Natural killer cell (primary cell): ENCODE measurements around the gene TMC4. TPM values are rescaled to one million over a fixed set of nuclear protein-coding genes. Genes with fewer than 3 reads are reported as not detected.

ENCODE experiments used
- ATAC-seq, 3 donors: fragments of 150-1000 bp in 2 of 3; fragments of 200-7000 bp in 1 of 3; cut with Tn5 transposase; 1 replicate in 1 of 3; 2 replicates in 2 of 3; pipeline ENCODE4 v1.10.0; 2021; ENCODE audit warnings: mild to moderate bottlenecking in 2 of 3, moderate library complexity in 2 of 3
- DNase-seq, 2 donors: peaks; one replicate each; pipeline versions ENCODE4 v3.0.0 to v3.0.0-alpha.2; 2013 to 2021; ENCODE audit warnings: mixed read lengths in 1 of 2
- H3K27ac ChIP-seq: one replicate; pipeline ENCODE4 v1.5.1; 2013; ENCODE audit warnings: mild to moderate bottlenecking, low read length
- H3K27me3 ChIP-seq: one replicate; pipeline ENCODE4 v1.6.1; 2013; ENCODE audit warnings: low read length; ENCODE audit not compliant: control insufficient read depth, insufficient read depth
- H3K36me3 ChIP-seq: one replicate; pipeline ENCODE4 v1.6.1; 2013; ENCODE audit warnings: low read length; ENCODE audit not compliant: control insufficient read depth, insufficient read depth
- H3K4me1 ChIP-seq: one replicate; pipeline ENCODE4 v1.6.1; 2013; ENCODE audit warnings: low read length; ENCODE audit not compliant: control insufficient read depth, insufficient read depth
- H3K4me3 ChIP-seq: one replicate; pipeline ENCODE4 v1.5.1; 2013; ENCODE audit warnings: low read length
- H3K9me3 ChIP-seq: one replicate; pipeline ENCODE4 v1.6.1; 2013; ENCODE audit warnings: low read length; ENCODE audit not compliant: control insufficient read depth, insufficient read depth
- H3K27ac Mint-ChIP-seq, 2 donors: one replicate each; pipeline ENCODE4 v1.8.0; 2022; ENCODE audit warnings: mild to moderate bottlenecking in 2 of 2, mixed read lengths in 2 of 2, moderate library complexity in 1 of 2
- H3K27me3 Mint-ChIP-seq, 2 donors: one replicate each; pipeline ENCODE4 v1.8.0; 2022; ENCODE audit warnings: low read depth in 2 of 2, mixed read lengths in 2 of 2
- H3K36me3 Mint-ChIP-seq: one replicate; pipeline ENCODE4 v1.8.0; 2022; ENCODE audit warnings: mixed read lengths
- H3K4me1 Mint-ChIP-seq, 2 donors: one replicate each; pipeline ENCODE4 v1.8.0; 2022; ENCODE audit warnings: mixed read lengths in 2 of 2
- H3K4me3 Mint-ChIP-seq: one replicate; pipeline ENCODE4 v1.8.0; 2022; ENCODE audit warnings: mild to moderate bottlenecking, moderate library complexity, mixed read lengths
- H3K9me3 Mint-ChIP-seq, 2 donors: one replicate each; pipeline ENCODE4 v1.8.0; 2022; ENCODE audit warnings: mixed read lengths in 2 of 2
- CTCF ChIP-seq: fragments of 200-600 bp; IDR thresholded peaks from one replicate; pipeline ENCODE4 v1.8.0; 2022; ENCODE audit warnings: antibody characterized with exemption
- WGBS: methylation state at CpG from one replicate; pipeline ENCODE4 v1.1.7; 2013; ENCODE audit warnings: missing lambda C conversion rate; ENCODE audit not compliant: insufficient coverage; 5-methylcytosine and 5-hydroxymethylcytosine counted together
- intact Hi-C: fragments of 100-400 bp; cut with micrococcal nuclease; formaldehyde crosslinking; loops from one replicate; pipeline ENCODE4 v1.14.2; 2022
- total RNA-seq, 4 donors: library from RNA; stranded (reverse); fragments of 120-200 nt in 1 of 4; gene quantifications; one replicate each; pipeline versions ENCODE4 v1.2.3 to v1.2.4, GENCODE V29; 2013 to 2022

TMC4 gene
- total RNA-seq, 3 donors from 2014 or later (not counting 1 experiment from before 2014, with no cell fraction given): 7.2 to 8.2 (median 7.5) TPM

GRCh38 chr19:54133957-54134590, 38.9 kb downstream of the TMC4 start:
- peaks cover 3% of the 10 kb centered on the region for H3K9me3 ChIP-seq
- peak overlapping the region; percentile 71 to 78 for H3K27ac Mint-ChIP-seq
- no peak overlapping the region for H3K4me3 Mint-ChIP-seq
- H3K9me3 Mint-ChIP-seq: no peaks in the 10 kb centered on the region
- no peaks in the 10 kb centered on the region for H3K36me3 Mint-ChIP-seq
- no peak overlapping the region for H3K27ac ChIP-seq
- no peak overlapping the region for H3K4me3 ChIP-seq
- intact Hi-C loops: no loop called here
- DNase-seq (no peak), ATAC-seq (no peak)
- no peak for TF ChIP-seq CTCF
- WGBS: 75% methylated on average over 2 of the region's 2 CpGs
- H3K4me1 Mint-ChIP-seq: peaks cover 22 to 30% of the 10 kb centered on the region in 2 donors
- peaks cover 18% of the 10 kb centered on the region for H3K36me3 ChIP-seq
- peaks cover 24% of the 10 kb centered on the region for H3K4me1 ChIP-seq
- H3K27me3 Mint-ChIP-seq: no peaks in the 10 kb centered on the region
- no peaks in the 10 kb centered on the region for H3K27me3 ChIP-seq

GRCh38 chr19:54133312-54133956, 39.5 kb downstream of the TMC4 start:
- ATAC-seq: no peak
- Mint-ChIP-seq H3K36me3 (no peaks in the 10 kb centered on the region), H3K27ac (peak overlapping the region; percentile 21 to 78), H3K27me3 (no peaks in the 10 kb centered on the region), H3K4me3 (peak overlapping the region; percentile 21), H3K4me1 (peaks cover 16 to 24% of the 10 kb centered on the region in 2 donors), H3K9me3 (no peaks in the 10 kb centered on the region)
- Histone ChIP-seq H3K9me3 (peaks cover 3% of the 10 kb centered on the region), H3K27ac (no peak overlapping the region), H3K36me3 (peaks cover 24% of the 10 kb centered on the region), H3K27me3 (no peaks in the 10 kb centered on the region), H3K4me3 (no peak overlapping the region), H3K4me1 (peaks cover 18% of the 10 kb centered on the region)
- peak in 1 of 2 donors; percentile 78 for DNase-seq
- no peak for TF ChIP-seq CTCF
- WGBS: 86% methylated on average over 10 of the region's 10 CpGs
- intact Hi-C loops: no loop called here

- Histone ChIP-seq H3K27me3 (no peaks in the 10 kb centered on the region), H3K9me3 (peaks cover 3% of the 10 kb centered on the region), H3K4me3 (no peak overlapping the region), H3K36me3 (peaks cover 52% of the 10 kb centered on the region), H3K27ac (no peak overlapping the region), H3K4me1 (peaks cover 4% of the 10 kb centered on the region)
- ATAC-seq (no peak), DNase-seq (no peak)
- intact Hi-C loops: no loop called here
- TF ChIP-seq CTCF: no peak
- H3K9me3 Mint-ChIP-seq: no peaks in the 10 kb centered on the region
- no peaks in the 10 kb centered on the region for H3K36me3 Mint-ChIP-seq
- peaks cover 5% of the 10 kb centered on the region in 2 donors for H3K4me1 Mint-ChIP-seq
- H3K27me3 Mint-ChIP-seq: no peaks in the 10 kb centered on the region
- no peak overlapping the region for H3K27ac Mint-ChIP-seq
- 97% methylated on average over 20 of the region's 20 CpGs for WGBS
- no peak overlapping the region for H3K4me3 Mint-ChIP-seq
These were observed 43.4 kb downstream of the TMC4 start for GRCh38 chr19:54129617-54129996.
